ENCODE results near the gene DNAJC5G.

The DNAJC5G gene

DNA sequence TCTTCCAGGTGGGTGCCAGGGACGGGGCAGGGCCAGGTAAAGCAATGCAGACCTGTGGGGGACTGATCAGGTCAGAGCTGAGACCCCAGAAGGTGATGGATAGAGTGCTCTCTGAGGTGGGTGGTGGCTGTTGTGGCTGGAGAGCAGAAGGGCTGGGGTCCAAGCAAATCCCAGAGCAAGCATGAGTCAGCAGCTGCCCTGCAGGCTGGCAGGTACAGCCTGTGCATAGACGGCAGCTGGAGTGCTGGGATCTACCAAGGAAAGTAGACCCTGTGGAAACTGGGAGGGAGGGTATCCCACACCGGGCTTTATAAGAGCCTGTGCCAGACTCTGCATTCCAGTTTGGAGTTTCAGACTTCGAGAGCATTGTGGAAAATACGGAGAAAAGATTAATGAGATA, 7.7 kb downstream of the DNAJC5G start:
- no peak overlapping the region for H3K4me3 ChIP-seq (ENCODE audit: low read depth, low read length)
- TF ChIP-seq, protein P1, sequence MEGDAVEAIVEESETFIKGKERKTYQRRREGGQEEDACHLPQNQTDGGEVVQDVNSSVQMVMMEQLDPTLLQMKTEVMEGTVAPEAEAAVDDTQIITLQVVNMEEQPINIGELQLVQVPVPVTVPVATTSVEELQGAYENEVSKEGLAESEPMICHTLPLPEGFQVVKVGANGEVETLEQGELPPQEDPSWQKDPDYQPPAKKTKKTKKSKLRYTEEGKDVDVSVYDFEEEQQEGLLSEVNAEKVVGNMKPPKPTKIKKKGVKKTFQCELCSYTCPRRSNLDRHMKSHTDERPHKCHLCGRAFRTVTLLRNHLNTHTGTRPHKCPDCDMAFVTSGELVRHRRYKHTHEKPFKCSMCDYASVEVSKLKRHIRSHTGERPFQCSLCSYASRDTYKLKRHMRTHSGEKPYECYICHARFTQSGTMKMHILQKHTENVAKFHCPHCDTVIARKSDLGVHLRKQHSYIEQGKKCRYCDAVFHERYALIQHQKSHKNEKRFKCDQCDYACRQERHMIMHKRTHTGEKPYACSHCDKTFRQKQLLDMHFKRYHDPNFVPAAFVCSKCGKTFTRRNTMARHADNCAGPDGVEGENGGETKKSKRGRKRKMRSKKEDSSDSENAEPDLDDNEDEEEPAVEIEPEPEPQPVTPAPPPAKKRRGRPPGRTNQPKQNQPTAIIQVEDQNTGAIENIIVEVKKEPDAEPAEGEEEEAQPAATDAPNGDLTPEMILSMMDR (IDR thresholded peaks at IDR 0.05; ENCODE audit: low read depth, low read length) = no peak

DNA sequence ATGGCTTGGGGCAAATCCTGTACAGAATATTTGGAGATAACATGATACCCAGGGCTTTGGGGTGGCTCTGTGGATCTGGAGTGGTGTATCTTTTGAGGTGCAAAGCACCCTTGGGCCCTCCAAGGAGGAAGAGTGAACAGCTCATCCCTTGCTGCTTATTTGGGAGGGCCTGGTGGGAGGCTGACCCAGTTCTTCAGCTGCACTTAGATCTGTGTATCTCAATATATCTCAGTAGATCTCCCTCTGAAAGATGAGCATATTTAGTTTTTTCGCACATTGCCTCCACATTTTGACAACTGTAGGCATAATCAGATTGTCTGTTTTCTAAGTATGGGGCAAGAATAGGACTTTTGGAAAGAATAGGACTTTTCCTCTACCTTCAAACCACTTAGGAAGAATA, 9.8 kb downstream of the DNAJC5G start:
- no peak overlapping the region for H3K4me3 ChIP-seq (ENCODE audit: low read depth, low read length)
- TF ChIP-seq, protein P1 (IDR thresholded peaks at IDR 0.05; ENCODE audit: low read depth, low read length) = no peak

DNA sequence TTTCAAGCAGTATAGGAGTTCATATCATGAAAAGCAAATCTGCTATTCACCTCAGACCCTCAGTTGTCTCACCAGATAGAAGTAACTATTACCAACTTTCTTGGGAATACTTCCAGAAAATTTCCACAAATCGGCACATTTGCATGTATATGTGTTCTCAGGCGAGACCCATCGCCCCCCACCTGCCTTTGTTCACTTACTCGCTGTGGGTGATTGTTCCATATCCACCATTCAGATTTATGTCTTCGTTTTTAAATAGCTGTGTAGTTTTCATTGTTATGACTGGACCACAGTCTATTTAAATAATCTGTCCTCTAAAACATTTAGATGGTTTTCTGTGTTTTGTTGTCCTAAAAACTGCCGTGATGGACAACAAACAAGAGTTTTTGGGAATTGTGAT, 10.2 kb downstream of the DNAJC5G start:
- TF ChIP-seq, protein P1 (IDR thresholded peaks at IDR 0.05; ENCODE audit: low read depth, low read length) = no peak
- H3K4me3 ChIP-seq (ENCODE audit: low read depth, low read length) = no peak overlapping the region

DNA sequence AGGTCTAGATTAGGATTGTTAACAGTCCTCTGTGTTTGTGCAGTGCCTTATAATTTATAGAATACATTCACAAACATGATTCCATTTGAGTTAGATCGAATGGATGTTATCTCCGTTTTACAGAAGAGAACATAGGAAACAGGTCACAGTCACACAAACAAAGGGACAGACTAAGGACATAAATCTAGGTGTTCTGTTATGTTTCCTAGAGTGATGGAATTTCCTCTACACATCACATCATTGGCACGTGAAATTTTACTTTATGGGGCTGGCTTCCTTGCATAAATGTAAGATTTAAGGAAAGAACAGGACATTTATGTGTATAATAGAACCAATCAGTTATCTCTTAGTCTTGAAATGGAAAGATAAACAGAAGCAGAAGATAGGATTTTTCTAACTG, 13.4 kb downstream of the DNAJC5G start:
- TF ChIP-seq, protein P1 (IDR thresholded peaks at IDR 0.05; ENCODE audit: low read depth, low read length) = no peak
- no peak overlapping the region for H3K4me3 ChIP-seq (ENCODE audit: low read depth, low read length)

DNA sequence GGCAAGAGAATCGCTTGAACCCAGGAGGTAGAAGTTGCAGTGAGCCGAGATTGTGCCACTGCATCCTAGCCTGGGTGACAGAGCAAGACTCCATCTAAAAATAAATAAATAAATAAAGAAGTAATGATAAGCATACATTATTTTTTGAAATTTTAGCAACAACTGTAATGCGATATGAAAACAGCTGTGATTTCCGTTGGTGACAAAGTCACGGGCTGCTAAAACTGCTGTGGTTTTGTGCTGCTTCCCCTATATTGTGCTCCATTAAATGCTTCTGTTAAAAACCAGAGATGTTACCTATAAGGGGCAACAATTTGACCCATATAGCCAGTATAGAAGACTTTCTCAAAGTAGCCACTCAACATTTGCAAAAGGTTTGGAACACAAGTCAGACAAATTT, 15.3 kb downstream of the DNAJC5G start:
- H3K4me3 ChIP-seq (ENCODE audit: low read depth, low read length) = no peak overlapping the region
- TF ChIP-seq, protein P1 (IDR thresholded peaks at IDR 0.05; ENCODE audit: low read depth, low read length) = no peak

DNA sequence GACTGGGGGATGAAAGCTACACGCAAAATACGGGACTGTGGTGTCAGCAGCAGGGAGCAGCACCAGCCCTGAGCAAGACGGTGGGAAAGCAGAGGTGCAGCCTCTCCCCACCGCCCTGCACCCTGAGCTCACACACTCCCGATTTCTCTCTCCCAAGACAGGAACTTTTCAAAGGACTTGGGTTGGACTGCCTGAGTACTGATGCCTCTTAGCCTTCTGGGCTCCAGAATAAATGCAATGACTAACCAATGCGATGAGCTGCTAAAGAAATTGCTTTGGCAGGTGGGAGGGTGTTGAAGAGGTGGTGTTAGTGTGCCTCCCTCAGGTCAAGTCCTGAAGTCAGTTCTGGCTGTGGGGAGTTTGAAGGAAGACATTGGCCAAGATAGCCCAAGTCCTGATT, 16.6 kb downstream of the DNAJC5G start:
- TF ChIP-seq, protein P1 (IDR thresholded peaks at IDR 0.05; ENCODE audit: low read depth, low read length) = no peak
- H3K4me3 ChIP-seq (ENCODE audit: low read depth, low read length) = no peak overlapping the region

DNA sequence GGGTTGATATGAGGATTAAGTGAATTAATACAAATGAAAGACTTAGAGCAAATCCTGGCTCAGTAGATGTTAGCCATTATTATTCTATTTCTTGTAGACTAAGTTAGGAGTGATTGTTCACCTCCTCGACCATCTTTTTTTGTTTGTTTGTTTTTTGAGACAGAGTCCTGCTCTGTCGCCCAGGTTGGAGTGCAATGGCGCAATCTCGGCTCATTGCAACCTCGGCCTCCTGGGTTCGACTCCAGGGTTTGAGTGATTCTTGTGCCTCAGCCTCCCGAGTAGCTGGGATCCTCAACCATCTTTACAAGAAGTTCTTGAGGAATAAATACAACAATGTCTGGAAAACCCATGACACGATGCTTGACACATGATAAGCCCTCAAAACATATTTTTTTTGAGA, 19.7 kb downstream of the DNAJC5G start:
- no peak overlapping the region for H3K4me3 ChIP-seq (ENCODE audit: low read depth, low read length)
- TF ChIP-seq, protein P1 (IDR thresholded peaks at IDR 0.05; ENCODE audit: low read depth, low read length) = no peak

Measured in WI38 (cell line).